ENCODE data around the gene SMPD2.

The SMPD2 gene

DNA sequence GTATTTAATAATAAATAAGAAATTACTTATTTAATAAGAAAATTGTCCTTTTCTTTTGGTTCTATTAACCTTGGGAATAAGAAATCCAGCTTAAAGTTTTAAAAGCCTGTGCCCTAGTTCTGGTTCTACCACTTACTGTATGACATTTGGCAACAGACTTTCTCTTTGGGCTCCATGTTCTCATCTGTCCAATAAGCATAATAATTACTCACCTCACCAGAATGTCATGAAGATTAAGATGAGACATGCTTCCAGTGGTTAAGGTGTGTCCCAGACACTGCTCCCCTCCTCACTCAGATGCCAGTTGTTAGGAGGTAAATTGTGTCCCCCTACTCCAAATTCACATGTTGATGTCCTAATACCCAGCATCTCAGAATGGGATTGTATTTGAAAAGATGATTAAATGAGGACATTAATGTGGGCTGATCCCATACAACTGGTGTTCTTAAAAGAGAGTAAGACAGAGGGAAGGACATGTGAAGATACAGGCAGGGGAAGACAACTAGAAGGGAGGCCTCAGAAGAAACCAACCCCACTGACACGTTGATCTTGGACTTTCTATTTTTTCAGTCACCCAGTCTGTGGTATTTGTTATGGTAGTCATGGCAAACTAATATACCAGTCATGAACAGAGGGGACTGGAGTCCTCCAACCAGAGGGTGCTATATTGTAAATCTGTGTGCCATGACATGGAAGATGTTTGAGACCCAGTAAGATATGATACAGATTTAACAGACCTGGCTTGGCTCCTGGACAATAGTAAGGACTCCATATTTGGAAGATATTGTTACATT lies 21.4 kb downstream of the SMPD2 start:
- DNase-seq, result no peak

DNA sequence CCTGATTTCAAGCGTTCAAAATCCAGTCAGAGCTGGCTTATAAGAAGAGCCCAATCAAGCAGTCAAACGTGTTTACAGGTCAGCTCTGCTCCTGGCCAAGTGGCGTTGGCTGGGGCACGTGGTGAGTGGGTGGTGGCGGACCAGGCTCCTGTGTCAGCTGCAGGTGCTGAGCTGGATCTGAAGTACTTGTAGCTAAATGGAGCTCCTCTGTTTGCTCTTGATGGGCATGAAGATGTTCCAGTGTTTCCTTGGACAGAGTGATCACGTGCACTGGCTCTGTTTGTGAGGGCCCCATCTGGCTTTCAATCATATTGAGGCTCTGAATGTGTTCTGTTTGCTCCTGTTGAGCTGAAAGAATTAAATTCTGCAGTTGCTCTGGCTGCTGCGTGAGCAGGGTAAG lies 25.2 kb downstream of the SMPD2 start:
- DNase-seq, result no peak

GRCh38 chr6:109466212-109466923 lies 25.8 kb downstream of the SMPD2 start:
- no peak for DNase-seq

DNA sequence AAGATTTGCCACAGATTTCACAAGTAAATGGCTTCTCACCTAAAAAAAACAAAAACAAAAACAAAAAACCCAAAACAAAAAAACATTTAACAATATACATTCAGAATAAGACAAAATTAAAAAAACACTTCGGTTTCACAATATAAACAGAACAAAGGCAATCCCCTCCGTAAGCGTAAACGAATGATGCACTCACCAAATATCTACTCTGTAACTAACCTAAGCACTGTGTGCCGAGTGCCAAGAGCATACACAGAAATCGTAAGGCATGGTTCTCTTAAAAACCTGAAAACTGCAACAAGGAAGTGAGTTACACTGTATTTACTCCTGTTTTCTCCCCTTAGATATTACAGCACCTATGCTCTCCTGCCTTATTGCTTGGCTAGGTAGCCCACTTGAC lies 27.2 kb downstream of the SMPD2 start:
- DNase-seq, result no peak

GRCh38 chr6:109469591-109470189 lies 29.2 kb downstream of the SMPD2 start:
- DNase-seq, result no peak

GRCh38 chr6:109471105-109471810 lies 30.7 kb downstream of the SMPD2 start:
- DNase-seq, result no peak

GRCh38 chr6:109472132-109472995 lies 31.8 kb downstream of the SMPD2 start:
- DNase-seq, result no peak

GRCh38 chr6:109473120-109473519 lies 32.6 kb downstream of the SMPD2 start:
- DNase-seq, result no peak

GRCh38 chr6:109474995-109475394 lies 34.5 kb downstream of the SMPD2 start:
- DNase-seq, result no peak

DNA sequence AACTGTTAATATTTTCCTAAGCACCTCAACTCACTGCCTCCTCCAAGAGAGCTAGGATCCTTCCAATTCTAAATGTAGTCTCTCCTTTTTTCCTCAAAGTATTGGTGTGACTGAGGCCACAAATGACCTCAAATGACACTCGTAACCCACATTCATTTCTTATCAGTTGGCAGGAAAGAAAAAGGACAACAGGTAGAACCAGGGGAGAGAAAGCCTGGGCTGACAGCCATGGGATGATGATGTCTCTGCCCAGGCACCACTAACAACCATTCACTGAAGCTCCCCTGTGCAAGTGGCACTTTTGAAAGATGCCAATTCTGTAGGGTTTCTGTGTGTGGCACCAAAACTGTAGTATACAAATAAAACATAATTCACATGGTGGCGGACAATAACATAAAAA lies 35.1 kb downstream of the SMPD2 start:
- no peak for DNase-seq

DNA sequence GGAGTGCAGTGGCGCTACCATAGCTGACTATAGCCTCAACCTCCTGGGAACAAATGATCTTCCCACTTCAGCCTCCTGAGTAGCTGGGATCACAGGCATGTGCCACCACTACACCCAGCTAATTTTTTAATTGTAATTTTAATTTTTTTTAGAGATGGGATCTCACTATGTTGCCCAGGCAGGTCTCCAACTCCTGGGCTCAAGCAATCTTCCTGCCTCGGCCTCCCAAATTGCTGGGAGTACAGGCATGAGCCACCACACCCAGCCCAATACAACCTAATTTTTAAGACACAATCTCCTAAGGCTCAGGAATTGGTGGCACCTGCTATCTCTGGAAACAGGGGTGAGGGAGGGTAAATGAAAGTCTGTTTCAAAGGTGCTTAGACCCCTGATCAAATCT lies 36.7 kb downstream of the SMPD2 start:
- DNase-seq, result no peak

DNA sequence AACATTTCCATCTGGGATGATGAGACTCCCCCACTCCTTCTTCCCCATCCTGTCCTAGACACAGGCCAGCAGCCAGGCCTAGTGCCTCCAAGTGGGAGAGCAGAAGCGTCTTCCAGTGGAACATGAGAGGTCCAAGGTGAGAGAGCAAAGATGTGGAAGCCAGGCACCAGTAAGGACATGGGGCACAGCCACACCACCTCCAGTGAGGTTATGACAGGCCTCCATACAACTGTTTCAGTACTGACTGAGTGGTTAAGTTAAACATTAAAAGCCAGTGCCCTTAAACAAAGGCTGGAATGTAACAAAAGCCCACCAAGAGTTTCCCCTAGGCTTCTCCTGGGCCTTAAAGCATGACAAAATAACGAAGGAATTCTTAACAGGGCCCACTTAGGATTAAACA lies 37.2 kb downstream of the SMPD2 start:
- DNase-seq, result no peak

DNA sequence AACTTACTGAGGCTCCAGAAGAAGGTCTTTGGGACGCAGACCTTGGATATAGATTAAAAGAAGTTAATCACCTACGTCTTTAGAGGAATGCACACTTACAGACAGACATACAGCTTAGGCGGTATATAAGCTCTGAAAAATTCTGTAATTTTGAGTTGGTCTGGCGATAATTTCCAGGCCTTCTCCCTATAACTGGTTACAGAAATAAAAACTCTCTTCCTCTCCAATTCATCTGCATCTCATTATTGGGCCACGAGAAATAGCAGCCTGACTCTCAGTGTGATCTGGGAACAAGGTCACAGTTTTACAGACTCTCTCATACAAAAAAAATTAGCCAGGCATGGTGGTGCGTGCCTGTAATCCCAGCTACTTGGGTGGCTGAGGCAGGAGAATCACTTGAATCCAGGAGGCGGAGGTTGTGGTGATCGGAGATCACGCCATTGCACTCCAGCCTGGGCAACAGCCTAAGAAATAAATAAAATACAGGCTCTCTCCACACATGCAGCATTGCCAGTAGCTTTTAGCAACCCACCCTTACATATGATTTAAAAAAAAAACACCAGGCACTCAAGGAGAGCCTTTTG lies 37.8 kb downstream of the SMPD2 start:
- no peak for DNase-seq

- DNase-seq, result no peak
These were observed 38.5 kb downstream of the SMPD2 start for GRCh38 chr6:109478841-109479624.

DNA sequence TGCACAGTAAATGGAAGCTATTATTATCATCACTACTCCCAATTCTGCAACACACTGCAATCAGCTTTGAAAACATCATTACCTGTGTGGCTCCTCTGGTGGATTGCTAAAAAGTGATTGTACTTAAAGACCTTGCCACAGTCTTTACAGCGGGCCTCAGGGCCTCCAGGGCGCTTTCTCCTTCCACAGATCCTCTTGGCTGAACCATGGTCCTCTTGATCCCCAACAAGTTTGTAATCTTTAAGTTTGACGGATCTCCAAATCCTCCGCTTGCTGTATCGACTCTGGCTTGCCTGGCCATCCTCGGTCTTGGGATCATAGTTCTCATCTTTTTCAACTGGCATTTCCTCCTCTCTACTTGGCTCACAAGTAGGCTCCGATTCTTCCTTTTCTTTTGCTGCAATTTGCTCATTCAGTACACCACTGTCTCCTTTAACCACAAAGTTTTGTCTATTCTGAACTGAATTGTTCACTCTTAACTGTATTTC lies 40.5 kb downstream of the SMPD2 start:
- no peak for DNase-seq

DNA sequence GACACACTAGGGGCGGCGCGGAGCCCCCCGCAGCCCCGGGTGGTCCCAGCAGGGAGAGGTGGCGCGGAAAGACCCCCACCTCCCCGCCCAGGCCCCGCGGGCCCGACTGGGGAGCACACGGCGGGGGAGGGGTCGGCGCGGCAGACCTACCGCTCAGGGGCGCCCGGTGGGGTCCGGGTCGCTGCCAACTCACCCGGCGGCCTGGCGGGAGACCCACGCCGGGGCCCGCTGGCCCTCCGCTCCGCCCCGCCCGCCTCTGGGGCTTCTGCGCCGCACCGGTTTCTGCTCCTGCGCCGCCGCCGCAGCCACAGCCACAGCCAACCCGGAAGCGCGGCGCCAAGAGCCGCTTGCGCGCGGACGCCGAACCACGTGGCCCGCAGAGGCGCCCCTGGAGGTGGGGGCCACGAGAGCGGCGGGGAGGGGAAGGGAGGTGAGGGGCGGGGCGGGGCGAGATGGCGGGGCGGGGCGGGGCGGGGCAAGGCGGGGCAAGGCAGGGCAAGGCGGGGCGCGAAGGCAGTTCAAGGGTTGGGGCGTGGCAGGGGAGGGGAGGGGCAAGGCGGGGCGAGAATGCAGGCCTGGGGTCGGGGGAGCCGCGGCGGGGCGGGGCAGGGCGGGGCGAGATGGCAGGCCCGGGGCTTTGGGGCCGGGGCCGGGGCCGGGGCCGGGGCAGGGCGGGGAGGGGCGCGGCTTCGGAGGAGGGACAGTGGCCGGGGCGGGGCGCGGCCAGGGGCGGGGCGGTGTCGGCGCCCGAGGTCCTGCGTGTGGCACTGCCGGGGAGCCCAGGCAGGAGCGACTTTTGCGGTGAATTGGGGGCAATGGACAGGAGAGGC lies 42.6 kb downstream of the SMPD2 start, which contains the start of gene ZBTB24:
ZBTB24 (minus strand) TSS at position 315 of the 830 bp plus-strand sequence. CDS start 1,193 bp downstream, outside the sequence.
- DNase-seq, result peak; percentile 54 to 89 (median 81)

DNA sequence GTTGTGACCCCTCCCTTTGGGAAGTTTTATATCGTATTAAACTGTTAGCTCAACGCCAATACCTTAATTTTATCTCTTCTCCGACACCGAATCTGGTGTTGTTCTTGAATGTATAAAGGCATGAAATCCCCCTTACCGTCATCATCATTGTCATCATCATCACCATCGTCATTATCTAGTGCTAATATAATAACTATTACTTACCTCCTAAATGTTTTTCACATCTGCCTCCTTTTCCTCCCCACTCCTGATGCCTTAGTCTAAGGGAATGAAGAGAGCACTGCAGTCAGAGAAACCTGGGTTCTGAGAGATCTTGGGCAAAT lies 43.2 kb downstream of the SMPD2 start:
- DNase-seq, result no peak

- DNase-seq, result no peak
These were observed 43.6 kb downstream of the SMPD2 start for GRCh38 chr6:109484122-109484521.

DNA sequence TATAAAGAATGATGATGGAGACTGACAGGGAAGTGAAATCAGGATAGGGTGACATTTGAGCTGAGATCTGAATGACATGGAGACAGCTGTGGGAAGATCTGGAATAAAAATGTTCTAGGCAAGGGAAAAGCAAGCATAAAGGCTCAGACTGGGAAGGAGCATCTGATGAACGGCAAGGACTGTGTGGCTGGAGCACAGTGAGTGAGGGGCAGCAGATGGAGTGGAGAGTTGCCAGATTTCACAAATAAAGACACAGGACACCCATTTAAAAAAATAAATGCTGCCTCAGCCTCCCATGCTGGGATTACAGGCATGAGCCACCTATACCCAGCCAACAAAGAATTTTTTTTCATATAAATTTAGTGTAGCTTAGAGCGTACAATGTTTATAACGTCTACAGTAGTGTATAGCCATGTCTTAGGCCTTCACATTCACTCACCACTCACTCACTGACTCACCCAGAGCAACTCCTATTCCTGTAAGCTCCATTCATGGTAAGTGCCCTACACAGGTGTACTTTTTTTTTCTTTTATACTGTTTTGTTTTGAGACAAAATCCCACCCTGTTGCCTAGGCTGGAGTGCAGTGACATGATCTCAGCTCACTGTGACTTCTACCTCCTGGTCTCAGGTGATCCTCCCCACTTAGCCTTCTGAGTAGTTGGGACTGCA lies 44.9 kb downstream of the SMPD2 start:
- DNase-seq, result no peak
